ENCODE data around the gene PTPN20.

PTPN20 gene

GRCh38 chr10:47031211-47031900 lies 120.1 kb downstream of the PTPN20 start:
- Histone ChIP-seq H3K9me3 (ENCODE audit: control insufficient read depth, insufficient read depth, low read length) (no peaks in the 10 kb centered on the region), H3K36me3 (ENCODE audit: insufficient read depth, low read length) (no peaks in the 10 kb centered on the region), H3K9ac (ENCODE audit: low read depth, low read length) (no peak overlapping the region), H3K4me1 (ENCODE audit: insufficient read depth, low read length) (no peaks in the 10 kb centered on the region)

DNA sequence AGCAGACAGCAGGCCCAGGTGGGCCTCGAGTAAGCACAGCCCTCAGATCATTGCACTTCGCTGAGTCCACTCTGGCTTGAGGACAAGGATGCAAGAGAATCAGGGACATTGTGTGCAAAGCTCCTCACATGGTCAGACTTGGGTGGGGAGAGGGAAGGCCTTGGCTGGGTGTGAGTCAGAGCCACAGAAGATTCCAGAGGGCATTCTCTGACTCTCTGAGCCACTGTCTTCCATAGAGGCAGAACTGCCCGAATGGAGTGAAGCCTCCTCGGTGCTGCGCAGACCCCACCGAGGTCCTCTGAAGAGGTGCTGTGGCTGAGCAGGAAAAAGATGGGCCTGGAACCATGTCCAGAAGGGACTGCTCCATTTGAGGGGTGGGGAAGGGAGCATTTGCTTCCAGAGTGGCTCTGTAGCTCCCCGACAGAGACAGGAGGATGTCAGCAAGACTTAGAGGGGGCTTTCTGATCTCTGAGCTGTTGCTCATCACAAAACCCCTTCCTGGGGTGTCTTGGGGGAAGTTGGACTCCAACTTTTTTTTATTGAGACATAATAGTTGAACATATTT lies 120.8 kb downstream of the PTPN20 start:
- Histone ChIP-seq H3K9ac (ENCODE audit: low read depth, low read length) (no peak overlapping the region), H3K4me1 (ENCODE audit: insufficient read depth, low read length) (no peaks in the 10 kb centered on the region), H3K9me3 (ENCODE audit: control insufficient read depth, insufficient read depth, low read length) (no peaks in the 10 kb centered on the region), H3K36me3 (ENCODE audit: insufficient read depth, low read length) (no peaks in the 10 kb centered on the region)

GRCh38 chr10:47033081-47033480 lies 121.9 kb downstream of the PTPN20 start:
- H3K9me3 ChIP-seq (ENCODE audit: control insufficient read depth, insufficient read depth, low read length), result no peaks in the 10 kb centered on the region
- no peaks in the 10 kb centered on the region for H3K36me3 ChIP-seq (ENCODE audit: insufficient read depth, low read length)
- no peak overlapping the region for H3K9ac ChIP-seq (ENCODE audit: low read depth, low read length)
- no peaks in the 10 kb centered on the region for H3K4me1 ChIP-seq (ENCODE audit: insufficient read depth, low read length)

GRCh38 chr10:47033541-47034270 lies 122.5 kb downstream of the PTPN20 start:
- H3K9me3 ChIP-seq (ENCODE audit: control insufficient read depth, insufficient read depth, low read length), result no peaks in the 10 kb centered on the region
- no peaks in the 10 kb centered on the region for H3K36me3 ChIP-seq (ENCODE audit: insufficient read depth, low read length)
- no peaks in the 10 kb centered on the region for H3K4me1 ChIP-seq (ENCODE audit: insufficient read depth, low read length)
- no peak overlapping the region for H3K9ac ChIP-seq (ENCODE audit: low read depth, low read length)

GRCh38 chr10:47034441-47035051 lies 123.3 kb downstream of the PTPN20 start:
- Histone ChIP-seq H3K9ac (ENCODE audit: low read depth, low read length) (no peak overlapping the region), H3K4me1 (ENCODE audit: insufficient read depth, low read length) (no peaks in the 10 kb centered on the region), H3K36me3 (ENCODE audit: insufficient read depth, low read length) (no peaks in the 10 kb centered on the region), H3K9me3 (ENCODE audit: control insufficient read depth, insufficient read depth, low read length) (no peaks in the 10 kb centered on the region)

DNA sequence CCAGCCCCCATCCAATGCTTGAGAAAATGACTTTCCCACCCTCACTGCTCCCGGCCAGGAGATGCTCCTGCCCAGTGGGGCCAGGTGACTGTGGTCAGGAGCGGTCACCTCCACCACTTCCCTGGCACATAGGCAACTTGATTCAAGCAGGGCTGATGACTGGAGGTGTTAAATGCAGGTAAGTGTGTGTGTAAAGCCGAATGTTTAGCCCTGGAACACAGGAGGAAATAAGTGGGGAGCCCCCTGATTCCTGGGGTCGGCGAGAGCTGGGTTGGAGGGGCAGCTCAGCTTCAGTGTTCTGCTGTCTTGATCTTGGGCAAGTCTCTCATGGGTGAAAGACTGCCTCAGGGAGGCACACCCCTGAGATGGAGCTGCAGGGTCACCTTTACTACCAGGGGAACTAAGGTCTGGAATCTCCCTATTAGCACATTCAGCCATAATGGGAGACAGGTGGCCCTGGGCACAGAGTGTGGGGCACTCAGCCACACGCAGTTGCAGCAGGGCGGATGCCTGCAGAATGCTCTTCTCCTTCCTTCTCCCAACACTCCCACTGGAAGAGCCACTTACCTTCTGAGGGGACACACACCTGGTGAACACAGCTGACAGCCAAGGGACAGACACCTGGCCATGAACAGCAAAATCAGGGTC lies 124.1 kb downstream of the PTPN20 start:
- H3K4me1 ChIP-seq (ENCODE audit: insufficient read depth, low read length), result no peaks in the 10 kb centered on the region
- H3K9ac ChIP-seq (ENCODE audit: low read depth, low read length), result no peak overlapping the region
- no peaks in the 10 kb centered on the region for H3K9me3 ChIP-seq (ENCODE audit: control insufficient read depth, insufficient read depth, low read length)
- H3K36me3 ChIP-seq (ENCODE audit: insufficient read depth, low read length), result no peaks in the 10 kb centered on the region

DNA sequence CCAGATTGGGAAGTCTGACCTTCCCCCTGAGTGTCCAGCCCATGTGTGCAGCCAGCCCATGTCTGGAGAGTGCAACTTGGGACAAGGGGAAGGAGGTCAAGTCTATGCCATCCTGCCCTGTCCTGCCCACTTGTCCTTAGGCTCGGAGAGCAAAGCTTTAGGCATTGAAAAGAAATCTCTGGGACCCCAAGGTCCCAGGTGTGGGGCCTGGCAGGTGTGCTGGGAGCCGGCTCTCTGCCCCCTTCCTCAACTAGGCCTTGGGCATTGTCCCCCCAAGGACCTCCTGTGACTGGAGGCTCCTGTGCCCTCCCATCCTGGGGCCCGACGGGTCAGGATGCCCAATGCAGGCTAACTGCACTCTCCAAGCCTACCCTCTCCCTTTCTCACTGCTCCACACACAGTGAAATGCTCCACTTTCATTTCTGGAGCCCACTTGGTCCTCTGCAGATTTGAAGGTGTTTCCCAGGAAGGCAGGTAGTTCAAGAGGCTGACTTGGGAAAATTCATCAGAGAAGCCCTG lies 124.7 kb downstream of the PTPN20 start:
- no peaks in the 10 kb centered on the region for H3K4me1 ChIP-seq (ENCODE audit: insufficient read depth, low read length)
- no peak overlapping the region for H3K9ac ChIP-seq (ENCODE audit: low read depth, low read length)
- H3K9me3 ChIP-seq (ENCODE audit: control insufficient read depth, insufficient read depth, low read length), result no peaks in the 10 kb centered on the region
- H3K36me3 ChIP-seq (ENCODE audit: insufficient read depth, low read length), result no peaks in the 10 kb centered on the region

GRCh38 chr10:47036771-47037170 lies 125.5 kb downstream of the PTPN20 start:
- no peaks in the 10 kb centered on the region for H3K9me3 ChIP-seq (ENCODE audit: control insufficient read depth, insufficient read depth, low read length)
- no peak overlapping the region for H3K9ac ChIP-seq (ENCODE audit: low read depth, low read length)
- no peaks in the 10 kb centered on the region for H3K36me3 ChIP-seq (ENCODE audit: insufficient read depth, low read length)
- no peaks in the 10 kb centered on the region for H3K4me1 ChIP-seq (ENCODE audit: insufficient read depth, low read length)

DNA sequence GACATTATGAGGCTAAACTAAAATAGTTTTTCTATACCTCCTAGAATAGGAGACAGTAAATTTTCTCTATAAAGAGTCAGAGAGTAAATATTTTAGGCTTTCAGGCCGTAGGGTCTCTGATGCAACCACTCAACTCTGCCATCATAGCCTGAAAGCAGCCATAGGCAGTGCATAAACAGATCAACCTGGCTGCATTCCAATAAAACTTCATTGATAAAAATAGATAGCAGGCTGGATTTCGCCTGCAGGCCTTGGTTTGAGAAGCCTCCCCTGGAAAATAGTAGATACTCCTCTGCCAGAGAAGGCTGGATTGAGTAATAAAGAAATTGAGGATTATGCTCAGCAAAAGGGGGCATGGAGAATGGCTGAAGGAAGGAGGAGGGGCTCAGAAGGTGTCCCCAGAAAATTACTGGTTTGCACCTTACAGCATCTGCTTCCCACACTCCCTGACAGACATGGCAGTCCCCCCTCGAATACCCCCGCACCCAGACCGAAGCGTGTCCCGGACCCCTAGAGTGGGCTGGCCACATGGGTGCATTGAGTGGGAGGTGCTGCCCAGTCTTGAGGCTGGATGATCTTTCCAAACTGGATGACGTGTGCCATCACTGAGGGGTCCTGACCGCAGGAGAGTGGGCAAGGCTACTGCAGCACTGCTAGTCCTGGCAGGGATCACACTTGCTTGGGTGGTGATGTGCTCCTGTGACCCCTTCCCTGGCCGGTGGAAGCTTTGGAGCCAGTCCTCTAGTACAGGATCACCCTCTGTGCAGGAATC lies 126.6 kb downstream of the PTPN20 start:
- Histone ChIP-seq H3K4me1 (ENCODE audit: insufficient read depth, low read length) (no peaks in the 10 kb centered on the region), H3K36me3 (ENCODE audit: insufficient read depth, low read length) (no peaks in the 10 kb centered on the region), H3K9ac (ENCODE audit: low read depth, low read length) (no peak overlapping the region)

GRCh38 chr10:47038881-47039561 lies 127.8 kb downstream of the PTPN20 start:
- Histone ChIP-seq H3K4me1 (ENCODE audit: insufficient read depth, low read length) (0 out of 2 replicates have a peak, but pooled peaks cover 3% of the 10 kb centered on the region), H3K9ac (ENCODE audit: low read depth, low read length) (no peak overlapping the region), H3K36me3 (ENCODE audit: insufficient read depth, low read length) (no peaks in the 10 kb centered on the region), H3K9me3 (ENCODE audit: control insufficient read depth, insufficient read depth, low read length) (no peaks in the 10 kb centered on the region)

More for the DNA sequence above, 126.6 kb downstream of the PTPN20 start:
- H3K9me3 ChIP-seq (ENCODE audit: control insufficient read depth, insufficient read depth, low read length), result no peaks in the 10 kb centered on the region

GRCh38 chr10:47039562-47039913 lies 128.3 kb downstream of the PTPN20 start:
- H3K4me1 ChIP-seq (ENCODE audit: insufficient read depth, low read length), result 0 out of 2 replicates have a peak, but pooled peaks cover 3% of the 10 kb centered on the region
- H3K9me3 ChIP-seq (ENCODE audit: control insufficient read depth, insufficient read depth, low read length), result no peaks in the 10 kb centered on the region
- H3K9ac ChIP-seq (ENCODE audit: low read depth, low read length), result no peak overlapping the region
- H3K36me3 ChIP-seq (ENCODE audit: insufficient read depth, low read length), result no peaks in the 10 kb centered on the region

DNA sequence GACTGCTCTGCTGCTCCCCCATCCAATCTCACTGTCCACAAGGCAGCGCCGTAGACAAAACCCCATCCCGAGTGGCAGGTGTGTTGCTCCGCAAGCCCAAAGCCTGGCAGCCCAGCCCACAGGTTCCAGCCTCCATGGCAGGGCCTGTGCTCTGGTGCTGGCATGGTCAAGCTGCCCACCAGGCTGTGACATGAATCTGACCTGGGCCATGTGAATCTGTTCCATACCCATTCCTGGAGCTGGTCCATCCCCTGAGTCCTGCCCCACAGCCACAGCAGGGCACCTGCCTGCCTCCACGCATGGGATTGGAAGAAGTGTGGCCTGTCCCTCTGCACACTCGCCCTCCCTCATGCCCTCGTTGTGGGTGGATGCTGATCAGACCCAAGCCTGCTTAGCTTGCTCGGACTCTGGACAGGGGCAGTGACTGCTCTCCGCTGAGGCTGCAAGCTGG lies 128.8 kb downstream of the PTPN20 start:
- Histone ChIP-seq H3K4me1 (ENCODE audit: insufficient read depth, low read length) (0 out of 2 replicates have a peak, but pooled peaks cover 3% of the 10 kb centered on the region), H3K36me3 (ENCODE audit: insufficient read depth, low read length) (no peaks in the 10 kb centered on the region), H3K9me3 (ENCODE audit: control insufficient read depth, insufficient read depth, low read length) (no peaks in the 10 kb centered on the region), H3K9ac (ENCODE audit: low read depth, low read length) (no peak overlapping the region)

DNA sequence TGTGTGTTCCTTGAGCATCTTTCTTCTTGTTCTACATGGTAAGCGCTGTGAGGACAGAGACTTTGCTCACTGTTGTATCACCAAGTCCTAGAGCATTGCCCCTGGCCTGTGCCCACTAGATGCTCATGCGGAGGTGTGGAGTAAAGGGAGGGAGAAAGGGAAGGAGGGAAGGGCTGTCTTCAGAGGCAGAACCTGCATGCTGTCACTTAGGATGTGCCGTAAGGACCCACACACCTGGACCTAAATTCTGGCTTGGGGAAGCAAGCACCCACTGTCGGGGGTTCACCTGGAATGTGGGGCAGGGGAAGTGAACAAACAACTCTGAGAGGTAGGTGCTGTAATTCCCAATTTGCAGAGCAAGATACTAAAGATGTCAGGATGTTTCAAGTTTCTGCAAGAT lies 129.5 kb downstream of the PTPN20 start:
- H3K36me3 ChIP-seq (ENCODE audit: insufficient read depth, low read length), result no peaks in the 10 kb centered on the region
- H3K4me1 ChIP-seq (ENCODE audit: insufficient read depth, low read length), result 0 out of 2 replicates have a peak, but pooled peaks cover 3% of the 10 kb centered on the region
- no peak overlapping the region for H3K9ac ChIP-seq (ENCODE audit: low read depth, low read length)
- no peaks in the 10 kb centered on the region for H3K9me3 ChIP-seq (ENCODE audit: control insufficient read depth, insufficient read depth, low read length)
